Fibroblast of the aortic adventitia (primary cell): ENCODE data around the gene PHETA1. TPM values are rescaled to one million over a fixed set of nuclear protein-coding genes. Genes with fewer than 3 reads are reported as not detected.
A peak's percentile ranks its signal among the peaks of the same experiment; 100 is the strongest.

ENCODE experiments used
- DNase-seq: peaks from one replicate; pipeline ENCODE4 v3.0.0-alpha.2; 2010; ENCODE audit warnings: low read depth
- H3K4me3 ChIP-seq: 2 replicates; pipeline ENCODE4 v1.5.1; 2011; ENCODE audit warnings: low read depth, mild to moderate bottlenecking, control low read depth, low read length, moderate library complexity
- total RNA-seq: library from RNA; depleted of rRNA; stranded (reverse); fragments of >200 nt; gene quantifications from 2 replicates; pipeline ENCODE4 v1.2.3, GENCODE V29; 2012; ENCODE audit warnings: low replicate concordance
- TF ChIP-seq, protein P1 (sequence below): IDR thresholded peaks from 2 replicates; pipeline ENCODE4 v1.5.1; 2011; ENCODE audit warnings: mild to moderate bottlenecking, low read length, control low read depth, inconsistent platforms; ENCODE audit not compliant: insufficient read depth

The PHETA1 gene, protein sequence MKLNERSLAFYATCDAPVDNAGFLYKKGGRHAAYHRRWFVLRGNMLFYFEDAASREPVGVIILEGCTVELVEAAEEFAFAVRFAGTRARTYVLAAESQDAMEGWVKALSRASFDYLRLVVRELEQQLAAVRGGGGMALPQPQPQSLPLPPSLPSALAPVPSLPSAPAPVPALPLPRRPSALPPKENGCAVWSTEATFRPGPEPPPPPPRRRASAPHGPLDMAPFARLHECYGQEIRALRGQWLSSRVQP
- total RNA-seq, result 7.3 and 16.2 TPM in 2 replicates

DNA sequence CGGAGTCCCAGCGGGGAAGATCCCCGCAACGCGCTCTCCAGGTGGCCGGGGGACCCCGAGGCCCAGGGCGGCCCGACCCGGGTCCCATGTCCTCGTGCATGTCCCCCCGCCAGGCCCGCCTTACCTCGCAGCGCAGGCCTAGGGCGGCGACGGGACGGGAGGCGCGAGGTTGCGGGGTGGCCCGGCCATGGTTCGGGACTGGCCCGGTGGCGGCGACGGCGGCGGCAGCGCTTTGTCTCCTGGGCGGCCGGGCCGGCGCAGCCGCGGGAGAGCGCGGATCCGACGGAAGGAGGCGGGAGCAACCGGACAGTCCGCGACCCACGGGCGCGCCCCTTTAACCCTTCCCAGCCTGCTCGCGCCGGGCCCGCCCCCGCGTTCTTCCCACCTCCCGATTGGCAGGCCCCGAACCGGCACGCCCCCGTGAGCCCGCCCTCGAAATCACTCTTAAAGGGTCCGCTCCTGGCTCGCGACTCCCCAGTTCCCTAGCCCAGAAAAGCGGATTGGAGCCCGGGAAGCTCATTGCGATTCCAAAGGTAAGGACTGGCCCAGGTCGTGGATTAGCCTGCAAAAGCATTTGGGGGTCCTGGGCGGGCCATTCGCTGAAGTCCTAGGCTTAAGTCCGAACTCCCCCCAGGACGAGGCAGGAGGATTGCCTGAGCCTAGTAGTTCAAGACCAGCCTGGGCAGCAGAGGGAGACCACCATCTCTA lies at the start of gene PHETA1:
Gene PHETA1, minus strand, starts transcription at position 308 of the 708 bp plus-strand sequence. CDS start 5,668 bp downstream, outside the sequence.
- peak within 1 kb of the TSS; percentile 90 for H3K4me3 ChIP-seq
- TF ChIP-seq, protein P1, sequence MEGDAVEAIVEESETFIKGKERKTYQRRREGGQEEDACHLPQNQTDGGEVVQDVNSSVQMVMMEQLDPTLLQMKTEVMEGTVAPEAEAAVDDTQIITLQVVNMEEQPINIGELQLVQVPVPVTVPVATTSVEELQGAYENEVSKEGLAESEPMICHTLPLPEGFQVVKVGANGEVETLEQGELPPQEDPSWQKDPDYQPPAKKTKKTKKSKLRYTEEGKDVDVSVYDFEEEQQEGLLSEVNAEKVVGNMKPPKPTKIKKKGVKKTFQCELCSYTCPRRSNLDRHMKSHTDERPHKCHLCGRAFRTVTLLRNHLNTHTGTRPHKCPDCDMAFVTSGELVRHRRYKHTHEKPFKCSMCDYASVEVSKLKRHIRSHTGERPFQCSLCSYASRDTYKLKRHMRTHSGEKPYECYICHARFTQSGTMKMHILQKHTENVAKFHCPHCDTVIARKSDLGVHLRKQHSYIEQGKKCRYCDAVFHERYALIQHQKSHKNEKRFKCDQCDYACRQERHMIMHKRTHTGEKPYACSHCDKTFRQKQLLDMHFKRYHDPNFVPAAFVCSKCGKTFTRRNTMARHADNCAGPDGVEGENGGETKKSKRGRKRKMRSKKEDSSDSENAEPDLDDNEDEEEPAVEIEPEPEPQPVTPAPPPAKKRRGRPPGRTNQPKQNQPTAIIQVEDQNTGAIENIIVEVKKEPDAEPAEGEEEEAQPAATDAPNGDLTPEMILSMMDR, result no peak
- DNase-seq, result peak; percentile 82

DNA sequence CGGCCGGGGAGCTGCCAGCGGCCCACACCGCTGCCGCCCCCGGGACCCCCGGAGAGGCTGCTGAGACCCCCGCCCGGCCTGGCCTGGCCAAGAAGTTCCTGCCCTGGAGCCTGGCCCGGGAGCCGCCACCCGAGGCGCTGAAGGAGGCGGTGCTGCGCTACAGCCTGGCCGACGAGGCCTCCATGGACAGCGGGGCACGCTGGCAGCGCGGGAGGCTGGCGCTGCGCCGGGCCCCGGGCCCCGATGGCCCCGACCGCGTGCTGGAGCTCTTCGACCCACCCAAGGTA lies 49.6 kb upstream of the PHETA1 start:
- DNase-seq, result no peak
- H3K4me3 ChIP-seq, result no peak overlapping the region
- TF ChIP-seq, protein P1, result no peak

DNA sequence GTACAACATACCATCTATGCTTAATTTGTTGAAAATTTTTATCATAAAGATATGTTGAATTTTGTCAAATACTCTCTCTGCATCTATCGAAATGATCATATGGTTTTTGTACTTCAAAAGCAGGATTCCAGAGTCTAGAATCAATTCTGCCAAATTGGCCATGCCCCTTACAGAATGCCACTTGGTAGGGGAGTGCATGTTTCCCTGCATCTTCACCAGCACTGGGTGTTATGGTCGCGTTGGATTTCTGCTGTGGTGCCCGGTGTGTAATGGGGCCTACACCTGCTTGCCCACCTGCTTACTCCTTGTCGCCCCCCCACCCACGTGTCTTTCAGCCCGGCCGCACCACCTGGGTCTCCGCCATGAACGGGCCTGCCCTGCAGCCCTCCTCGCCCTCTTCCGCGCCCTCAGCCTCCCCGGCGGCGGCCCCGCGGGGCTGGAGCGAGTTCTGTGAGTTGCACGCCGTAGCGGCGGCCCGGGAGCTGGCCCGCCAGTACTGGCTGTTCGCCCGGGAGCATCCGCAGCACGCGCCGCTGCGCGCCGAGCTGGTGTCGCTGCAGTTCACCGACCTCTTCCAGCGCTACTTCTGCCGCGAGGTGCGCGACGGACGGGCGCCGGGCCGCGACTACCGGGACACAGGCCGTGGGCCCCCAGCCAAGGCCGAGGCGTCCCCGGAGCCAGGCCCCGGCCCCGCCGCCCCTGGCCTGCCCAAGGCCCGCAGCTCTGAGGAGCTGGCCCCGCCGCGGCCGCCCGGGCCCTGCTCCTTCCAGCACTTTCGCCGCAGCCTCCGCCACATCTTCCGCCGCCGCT lies 49.1 kb upstream of the PHETA1 start:
- TF ChIP-seq, protein P1, result no peak
- no peak overlapping the region for H3K4me3 ChIP-seq
- DNase-seq, result no peak

DNA sequence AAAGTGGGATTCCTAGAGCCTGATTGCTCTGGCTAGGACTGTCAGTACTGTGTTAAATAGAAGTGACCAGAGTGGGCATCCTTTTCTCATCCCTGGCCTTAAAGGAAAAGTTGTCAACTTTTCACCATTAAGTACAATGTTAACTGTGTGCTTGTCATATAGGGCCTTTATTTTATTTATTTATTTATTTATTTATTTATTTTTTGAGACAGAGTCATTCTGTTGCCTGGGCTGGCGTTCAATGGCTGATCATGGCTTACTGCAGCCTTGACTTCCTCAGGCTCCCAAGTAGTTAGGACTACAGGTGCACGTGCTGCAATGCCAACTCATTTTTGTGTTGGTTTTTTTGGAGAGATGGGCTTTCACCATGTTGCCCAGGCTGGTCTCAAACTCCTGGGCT lies 48.4 kb upstream of the PHETA1 start:
- no peak for DNase-seq
- TF ChIP-seq, protein P1, result no peak

DNA sequence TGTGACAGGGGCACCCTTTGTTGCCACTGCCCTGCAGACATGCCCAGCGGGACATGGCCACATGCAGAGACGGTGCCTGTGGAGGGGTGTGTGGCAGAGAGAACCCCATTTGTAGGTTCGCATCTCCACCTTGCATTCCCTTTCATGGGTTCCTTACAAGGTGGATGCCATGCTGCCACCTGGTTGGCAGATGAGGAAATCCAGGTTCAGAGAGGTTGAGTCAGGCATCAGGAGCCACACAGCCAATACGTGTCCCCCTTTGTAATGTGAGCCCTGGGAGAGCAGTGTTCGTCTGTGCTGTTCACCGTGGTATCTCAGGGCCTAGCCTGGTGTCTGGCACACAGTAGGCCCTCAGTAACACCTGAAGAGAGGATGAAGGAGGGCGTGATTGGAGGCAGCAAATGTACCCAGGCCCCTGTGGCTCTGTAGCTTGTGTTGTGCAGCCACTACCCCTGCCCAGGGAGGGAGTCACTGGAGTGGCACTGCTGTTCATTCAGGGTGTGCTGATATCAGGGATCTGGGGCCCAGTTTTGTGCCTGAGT lies 45.9 kb upstream of the PHETA1 start:
- DNase-seq, result no peak
- TF ChIP-seq, protein P1, result no peak
- no peak overlapping the region for H3K4me3 ChIP-seq

More for the DNA sequence above, 48.4 kb upstream of the PHETA1 start:
- no peak overlapping the region for H3K4me3 ChIP-seq

DNA sequence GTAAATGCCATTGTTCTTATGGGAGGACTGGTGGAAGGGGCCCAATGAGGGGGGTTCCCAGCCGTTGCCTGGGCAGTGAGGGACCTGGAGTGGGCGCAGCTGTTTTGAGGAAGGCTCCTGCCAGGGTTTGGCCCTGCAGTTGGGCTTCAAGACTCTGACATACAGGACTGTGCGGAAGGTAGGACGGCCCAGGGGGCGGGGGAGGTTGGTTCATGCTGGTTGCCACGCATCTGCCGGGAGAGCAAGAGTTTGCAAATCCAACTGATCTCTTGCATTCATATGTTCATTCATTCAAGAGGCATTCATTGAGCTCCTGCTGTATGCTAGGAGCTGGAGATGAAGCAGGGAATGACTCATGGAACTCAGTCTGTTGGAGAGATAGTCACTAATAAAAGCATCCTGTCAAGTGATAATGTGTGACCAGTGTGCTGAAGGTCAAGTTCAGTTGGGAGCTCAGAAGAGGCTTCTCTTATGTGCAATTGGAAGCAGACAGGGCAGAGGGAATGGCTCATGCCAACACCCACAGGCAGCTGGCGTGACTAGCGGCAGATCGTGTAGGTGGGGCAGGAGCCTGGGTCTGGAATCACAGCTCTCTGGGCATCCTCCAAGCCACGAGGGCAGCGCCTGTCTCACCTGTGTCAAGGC lies 44.7 kb upstream of the PHETA1 start:
- peak; percentile 57 for DNase-seq
- TF ChIP-seq, protein P1, result no peak
- no peak overlapping the region for H3K4me3 ChIP-seq
